Endothelial cell of umbilical vein (primary cell): ENCODE results near the gene RARRES2. TPM values are rescaled to one million over a fixed set of nuclear protein-coding genes. Genes with fewer than 3 reads are reported as not detected.

Experiments used
- BruUV-seq: library from RNA; stranded (reverse); fragments of 400-500 nt; replicated peaks from 2 replicates; lab custom pipeline; 2021; lab: Mats Ljungman, UMichigan
- CTCF ChIA-PET: fragments of 300-600, 350-600 bp; sonication (Branson Sonifier 250); formaldehyde crosslinking; loops from one replicate; lab custom pipeline; 2021; ENCODE audit warnings: antibody characterized with exemption, inconsistent platforms; lab: Charles Lee
- POLR2A ChIA-PET: fragments of 300-600, 350-600 bp; sonication (Branson Sonifier 250); formaldehyde crosslinking; loops from one replicate; lab custom pipeline; 2021; ENCODE audit warnings: antibody characterized with exemption, inconsistent platforms; lab: Charles Lee
- DNase-seq: peaks from one replicate; pipeline ENCODE4 v3.0.0-alpha.2; 2011; ENCODE audit warnings: low read depth, low spot score
- FAIRE-seq: peaks from 2 replicates; lab custom pipeline; 2011; peaks lifted over from hg19 to GRCh38; lab: Jason Lieb, UNC
- H2AFZ ChIP-seq: 2 replicates; pipeline ENCODE4 v1.6.0; 2012; ENCODE audit warnings: low read depth, low read length, control low read depth, inconsistent platforms
- H3K27ac ChIP-seq: 2 replicates; pipeline ENCODE4 v1.5.1; 2011; ENCODE audit warnings: low read depth, mild to moderate bottlenecking, control low read depth, low read length, moderate library complexity; ENCODE audit not compliant: insufficient read depth
- H3K27me3 ChIP-seq, 2 experiments: 2 replicates each; pipeline versions ENCODE4 v1.6.0 to v1.6.1; 2011; ENCODE audit warnings: low read length in 2 of 2, mixed read lengths in 1 of 2; ENCODE audit not compliant: control insufficient read depth in 2 of 2, insufficient read depth in 2 of 2
- H3K36me3 ChIP-seq, 2 experiments: 2 replicates in 1 of 2; 3 replicates in 1 of 2; pipeline ENCODE4 v1.5.1; 2011; ENCODE audit warnings: low read length in 2 of 2, mild to moderate bottlenecking in 1 of 2, moderate library complexity in 1 of 2; ENCODE audit not compliant: control insufficient read depth in 2 of 2, insufficient read depth in 2 of 2; ENCODE audit errors: extremely low read depth in 1 of 2
- H3K4me1 ChIP-seq: 3 replicates; pipeline ENCODE4 v1.5.1; 2011; ENCODE audit warnings: mild to moderate bottlenecking, low read length; ENCODE audit not compliant: control insufficient read depth, insufficient read depth; ENCODE audit errors: extremely low read depth
- H3K4me2 ChIP-seq: 2 replicates; pipeline ENCODE4 v1.6.1; 2011; ENCODE audit warnings: low read length, control low read depth, mixed read lengths; ENCODE audit not compliant: insufficient read depth
- H3K4me3 ChIP-seq, 3 experiments: fragments of 200-600 bp in 1 of 3; sonication (generic), shearing (Covaris generic) in 1 of 3; replicated peaks in 1 of 3; 2 replicates each; pipeline ENCODE4 v1.5.1; 2011 to 2016; ENCODE audit warnings: control low read depth in 3 of 3, low read length in 3 of 3, mild to moderate bottlenecking in 2 of 3, inconsistent platforms in 1 of 3, low read depth in 1 of 3, moderate library complexity in 1 of 3; ENCODE audit not compliant: insufficient read depth in 1 of 3
- H3K79me2 ChIP-seq: 2 replicates; pipeline ENCODE4 v1.6.0; 2012; ENCODE audit warnings: low read length, inconsistent platforms; ENCODE audit not compliant: control insufficient read depth, insufficient read depth
- H3K9ac ChIP-seq: replicated peaks from 2 replicates; pipeline ENCODE3; 2011; ENCODE audit warnings: low read length, control low read depth; ENCODE audit not compliant: insufficient read depth; ENCODE audit errors: extremely low read depth
- H3K9me1 ChIP-seq: replicated peaks from 3 replicates; pipeline ENCODE4 v1.6.0; 2011; ENCODE audit warnings: mild to moderate bottlenecking, low read length; ENCODE audit not compliant: control insufficient read depth, insufficient read depth; ENCODE audit errors: extremely low read depth
- H3K9me3 ChIP-seq: replicated peaks from 2 replicates; pipeline ENCODE4 v1.5.1; 2012; ENCODE audit warnings: low read length, inconsistent platforms; ENCODE audit not compliant: control insufficient read depth, insufficient read depth
- H4K20me1 ChIP-seq: replicated peaks from 2 replicates; pipeline ENCODE3; 2011; ENCODE audit warnings: mild to moderate bottlenecking, low read length; ENCODE audit not compliant: control insufficient read depth, insufficient read depth; ENCODE audit errors: extremely low read depth
- CTCF ChIP-seq, 2 donors: IDR thresholded peaks; 1 replicate in 1 of 2; 2 replicates in 1 of 2; pipeline ENCODE4 v1.5.1; 2011; ENCODE audit warnings: low read length in 2 of 2, mild to moderate bottlenecking in 2 of 2, moderate library complexity in 2 of 2, control low read depth in 1 of 2, inconsistent platforms in 1 of 2, low read depth in 1 of 2; ENCODE audit not compliant: insufficient read depth in 1 of 2; ENCODE audit errors: extremely low read depth in 1 of 2
- EZH2 ChIP-seq: IDR thresholded peaks from 2 replicates; pipeline ENCODE4 v1.6.1; 2012; ENCODE audit warnings: borderline replicate concordance, low read depth, mild to moderate bottlenecking, moderate library complexity, low read length, inconsistent platforms; ENCODE audit not compliant: severe bottlenecking
- FOS ChIP-seq: IDR thresholded peaks from 2 replicates; pipeline ENCODE4 v1.6.1; 2011; ENCODE audit warnings: mild to moderate bottlenecking, low read length, moderate library complexity, borderline replicate concordance; ENCODE audit not compliant: insufficient read depth
- GATA2 ChIP-seq: IDR thresholded peaks from 2 replicates; pipeline ENCODE4 v1.7.0; 2011; ENCODE audit warnings: low read depth, mild to moderate bottlenecking, moderate library complexity, mixed read lengths, low read length; ENCODE audit not compliant: insufficient read length, insufficient read depth
- JUN ChIP-seq: IDR thresholded peaks from 2 replicates; pipeline ENCODE4 v1.6.1; 2011; ENCODE audit warnings: borderline replicate concordance, low read depth; ENCODE audit not compliant: insufficient read length, insufficient read depth
- MAX ChIP-seq: IDR thresholded peaks from 2 replicates; pipeline ENCODE4 v1.6.1; 2011; ENCODE audit not compliant: insufficient read depth, insufficient read length
- MYC ChIP-seq: IDR thresholded peaks from one replicate; pipeline ENCODE4 v1.6.1; 2011; ENCODE audit warnings: mild to moderate bottlenecking, low read depth, low read length
- POLR2A ChIP-seq: IDR thresholded peaks from 2 replicates; pipeline ENCODE4 v1.6.1; 2012; ENCODE audit warnings: low read depth, mild to moderate bottlenecking, control low read depth, low read length
- POLR2AphosphoS5 ChIP-seq: IDR thresholded peaks from 2 replicates; pipeline ENCODE4 v1.6.1; 2012; ENCODE audit warnings: low read depth, mild to moderate bottlenecking, control low read depth, low read length, moderate library complexity; ENCODE audit not compliant: insufficient read depth
- dilution Hi-C: fragments of 300-500 bp; cut with MboI; formaldehyde crosslinking; loops from one replicate; pipeline ENCODE4 v1.15.0; 2019; ENCODE audit warnings: low sequenced_read_pairs; ENCODE audit not compliant: extremely low pct_ligation_motif_present
- intact Hi-C: fragments of 100-400 bp; cut with micrococcal nuclease; formaldehyde crosslinking; loops from one replicate; pipeline ENCODE4 v1.10.0; 2022
- polyA plus RNA-seq, 4 experiments: library from polyadenylated mRNA; depleted of rRNA in 3 of 4; stranded (reverse) in 3 of 4; unstranded in 1 of 4; fragments of >200 nt; gene quantifications; 2 replicates each; pipeline versions ENCODE4 v1.2.1 to v1.2.3, GENCODE V29; 2011 to 2012; ENCODE audit warnings: missing spikeins in 1 of 4
- total RNA-seq: library from RNA; stranded (reverse); gene quantifications from 2 replicates; pipeline ENCODE4 v1.2.3, GENCODE V29; 2021

Gene RARRES2
- total and polyA plus RNA-seq, 2 donors (not counting 3 experiments of a cell fraction or from before 2014, with no cell fraction given), result not detected

GRCh38 chr7:150381096-150381495 lies 39.7 kb upstream of the RARRES2 start:
- POLR2A ChIA-PET, result no interaction called here
- dilution Hi-C loops (no loop called here), intact Hi-C loops (no loop called here)
- no peaks in the 10 kb centered on the region for H3K9me1 ChIP-seq
- H3K79me2 ChIP-seq, result peaks cover 34% of the 10 kb centered on the region
- no peak overlapping the region for H3K4me3 ChIP-seq
- H3K4me2 ChIP-seq, result no peak overlapping the region
- CTCF ChIA-PET, result no interaction called here
- FAIRE-seq (no peak), DNase-seq (no peak)
- BruUV-seq, result no TSS peak
- H3K9ac ChIP-seq, result no peak overlapping the region
- TF ChIP-seq MAX (no peak), EZH2 (no peak), MYC (no peak), FOS (no peak), JUN (no peak), POLR2A (no peak), POLR2AphosphoS5 (no peak), CTCF (IDR thresholded peaks at IDR 0.05; ENCODE audit: extremely low read depth in 1 of 2, insufficient read depth in 1 of 2, low read depth in 1 of 2, low read length in 2 of 2) (no peak), GATA2 (no peak)
- no peaks in the 10 kb centered on the region for H3K9me3 ChIP-seq
- H2AFZ ChIP-seq, result no peak overlapping the region
- peaks cover 0 to 4% of the 10 kb centered on the region in 2 experiments for H3K36me3 ChIP-seq
- H3K27me3 ChIP-seq, result no peaks in the 10 kb centered on the region
- H3K4me1 ChIP-seq, result peaks cover 29% of the 10 kb centered on the region
- no peaks in the 10 kb centered on the region for H4K20me1 ChIP-seq
- H3K27ac ChIP-seq, result no peak overlapping the region
